ENCODE data around the gene HAPLN2.
A peak's percentile ranks its signal among the peaks of the same experiment; 100 is the strongest.

HAPLN2 gene

GRCh38 chr1:156658496-156658895, 39.3 kb downstream of the HAPLN2 start:
- Histone ChIP-seq H3K9ac (no peak overlapping the region), H3K4me2 (ENCODE audit: low read length) (no peak overlapping the region), H3K27me3 (ENCODE audit: control insufficient read depth, insufficient read depth, low read length) (no peaks in the 10 kb centered on the region), H3K4me1 (no peaks in the 10 kb centered on the region), H3K9me3 (ENCODE audit: control insufficient read depth, low read length) (no peaks in the 10 kb centered on the region), H3K36me3 (ENCODE audit: control insufficient read depth, insufficient read depth, low read length) (no peaks in the 10 kb centered on the region), H3K79me2 (no peaks in the 10 kb centered on the region), H3K27ac (no peak overlapping the region), H2AFZ (no peak overlapping the region), H3K4me3 (ENCODE audit: low read depth, low read length) (no peak overlapping the region)
- TF ChIP-seq, protein P1, sequence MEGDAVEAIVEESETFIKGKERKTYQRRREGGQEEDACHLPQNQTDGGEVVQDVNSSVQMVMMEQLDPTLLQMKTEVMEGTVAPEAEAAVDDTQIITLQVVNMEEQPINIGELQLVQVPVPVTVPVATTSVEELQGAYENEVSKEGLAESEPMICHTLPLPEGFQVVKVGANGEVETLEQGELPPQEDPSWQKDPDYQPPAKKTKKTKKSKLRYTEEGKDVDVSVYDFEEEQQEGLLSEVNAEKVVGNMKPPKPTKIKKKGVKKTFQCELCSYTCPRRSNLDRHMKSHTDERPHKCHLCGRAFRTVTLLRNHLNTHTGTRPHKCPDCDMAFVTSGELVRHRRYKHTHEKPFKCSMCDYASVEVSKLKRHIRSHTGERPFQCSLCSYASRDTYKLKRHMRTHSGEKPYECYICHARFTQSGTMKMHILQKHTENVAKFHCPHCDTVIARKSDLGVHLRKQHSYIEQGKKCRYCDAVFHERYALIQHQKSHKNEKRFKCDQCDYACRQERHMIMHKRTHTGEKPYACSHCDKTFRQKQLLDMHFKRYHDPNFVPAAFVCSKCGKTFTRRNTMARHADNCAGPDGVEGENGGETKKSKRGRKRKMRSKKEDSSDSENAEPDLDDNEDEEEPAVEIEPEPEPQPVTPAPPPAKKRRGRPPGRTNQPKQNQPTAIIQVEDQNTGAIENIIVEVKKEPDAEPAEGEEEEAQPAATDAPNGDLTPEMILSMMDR (IDR thresholded peaks at IDR 0.05): no peak

DNA sequence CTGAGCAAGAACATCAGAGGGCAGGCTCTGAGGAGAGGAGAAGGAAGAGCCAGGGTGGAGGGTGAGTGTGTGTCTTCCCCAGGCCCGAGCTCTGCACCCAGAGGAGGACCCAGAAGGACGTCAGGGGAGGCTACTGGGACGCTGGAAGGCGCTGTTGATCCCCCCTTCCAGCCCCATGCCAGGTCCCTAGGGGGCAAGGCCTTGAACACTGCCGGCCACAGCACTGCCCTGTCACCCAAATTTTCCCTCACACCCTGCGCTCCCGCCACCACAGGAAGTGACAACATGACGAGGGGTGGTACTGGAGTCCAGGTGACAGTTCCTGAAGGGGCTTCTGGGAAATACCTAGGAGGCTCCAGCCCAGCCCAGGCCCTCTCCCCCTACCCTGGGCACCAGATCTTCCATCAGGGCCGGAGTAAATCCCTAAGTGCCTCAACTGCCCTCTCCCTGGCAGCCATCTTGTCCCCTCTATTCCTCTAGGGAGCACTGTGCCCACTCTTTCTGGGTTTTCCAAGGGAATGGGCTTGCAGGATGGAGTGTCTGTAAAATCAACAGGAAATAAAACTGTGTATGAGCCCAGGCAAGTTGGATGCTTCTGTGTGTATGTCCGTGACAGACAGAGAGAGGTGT, 39.8 kb downstream of the HAPLN2 start:
- Histone ChIP-seq H3K27ac (no peak overlapping the region), H2AFZ (no peak overlapping the region)

GRCh38 chr1:156659661-156659987, 40.4 kb downstream of the HAPLN2 start:
- Histone ChIP-seq H3K4me2 (ENCODE audit: low read length) (peak overlapping the region; percentile 3), H3K79me2 (no peaks in the 10 kb centered on the region), H3K4me1 (no peaks in the 10 kb centered on the region), H3K9ac (no peak overlapping the region), H2AFZ (peak overlapping the region; percentile 33), H3K4me3 (ENCODE audit: low read depth, low read length) (no peak overlapping the region), H3K36me3 (ENCODE audit: control insufficient read depth, insufficient read depth, low read length) (no peaks in the 10 kb centered on the region), H3K27ac (no peak overlapping the region), H3K9me3 (ENCODE audit: control insufficient read depth, low read length) (no peaks in the 10 kb centered on the region), H3K27me3 (ENCODE audit: control insufficient read depth, insufficient read depth, low read length) (no peaks in the 10 kb centered on the region)
- TF ChIP-seq, protein P1 (IDR thresholded peaks at IDR 0.05): no peak

More for the DNA sequence above, 39.8 kb downstream of the HAPLN2 start:
- H3K9ac ChIP-seq: no peak overlapping the region
- no peaks in the 10 kb centered on the region for H3K27me3 ChIP-seq (ENCODE audit: control insufficient read depth, insufficient read depth, low read length)
- no peaks in the 10 kb centered on the region for H3K36me3 ChIP-seq (ENCODE audit: control insufficient read depth, insufficient read depth, low read length)
- no peak overlapping the region for H3K4me2 ChIP-seq (ENCODE audit: low read length)
- H3K4me3 ChIP-seq (ENCODE audit: low read depth, low read length): no peak overlapping the region
- TF ChIP-seq, protein P1 (IDR thresholded peaks at IDR 0.05): no peak
- no peaks in the 10 kb centered on the region for H3K79me2 ChIP-seq
- H3K4me1 ChIP-seq: no peaks in the 10 kb centered on the region
- no peaks in the 10 kb centered on the region for H3K9me3 ChIP-seq (ENCODE audit: control insufficient read depth, low read length)

DNA sequence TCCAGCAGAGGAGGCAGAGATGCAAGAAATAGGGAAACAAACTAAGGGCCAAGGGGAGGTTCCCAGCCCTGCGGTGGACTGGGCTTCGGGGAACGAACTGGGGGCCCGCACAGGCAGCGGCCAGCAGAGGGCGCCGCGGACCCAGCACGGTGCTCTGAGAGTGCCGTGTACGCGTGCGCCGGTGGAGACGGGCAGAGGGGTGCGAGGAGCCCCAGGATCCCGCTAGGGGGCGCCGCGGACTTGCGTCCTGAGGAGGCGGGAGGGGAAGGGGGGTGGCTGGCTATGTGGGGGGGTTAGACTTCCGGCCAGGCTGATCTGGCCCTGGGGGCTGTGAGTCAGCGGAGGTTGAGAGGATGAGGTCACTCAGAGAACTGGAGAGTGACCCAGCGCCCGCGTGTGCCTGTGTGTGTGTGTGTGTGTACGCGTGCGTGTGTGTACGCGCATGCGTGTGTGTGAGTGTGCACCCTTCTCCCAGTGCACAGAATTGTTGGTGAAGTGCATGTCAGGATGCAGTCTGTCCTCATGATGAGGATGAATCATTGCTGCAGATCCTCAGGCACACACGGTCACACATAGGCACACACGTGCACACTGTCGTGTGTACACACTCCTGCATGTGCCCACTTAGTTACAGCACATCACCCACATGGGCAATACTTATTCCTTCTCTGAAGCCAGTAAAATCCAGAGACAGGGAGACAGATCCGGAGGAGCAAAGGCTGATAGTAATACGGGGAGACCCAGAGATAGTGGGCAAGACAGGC, 41.0 kb downstream of the HAPLN2 start:
- Histone ChIP-seq H3K9ac (no peak overlapping the region), H3K4me3 (ENCODE audit: low read depth, low read length) (no peak overlapping the region), H3K9me3 (ENCODE audit: control insufficient read depth, low read length) (no peaks in the 10 kb centered on the region), H3K27ac (no peak overlapping the region), H3K79me2 (no peaks in the 10 kb centered on the region), H2AFZ (peak overlapping the region; percentile 33), H3K36me3 (ENCODE audit: control insufficient read depth, insufficient read depth, low read length) (no peaks in the 10 kb centered on the region), H3K27me3 (ENCODE audit: control insufficient read depth, insufficient read depth, low read length) (no peaks in the 10 kb centered on the region), H3K4me1 (no peaks in the 10 kb centered on the region), H3K4me2 (ENCODE audit: low read length) (peak overlapping the region; percentile 3)
- TF ChIP-seq, protein P1 (IDR thresholded peaks at IDR 0.05): peak; percentile 94

DNA sequence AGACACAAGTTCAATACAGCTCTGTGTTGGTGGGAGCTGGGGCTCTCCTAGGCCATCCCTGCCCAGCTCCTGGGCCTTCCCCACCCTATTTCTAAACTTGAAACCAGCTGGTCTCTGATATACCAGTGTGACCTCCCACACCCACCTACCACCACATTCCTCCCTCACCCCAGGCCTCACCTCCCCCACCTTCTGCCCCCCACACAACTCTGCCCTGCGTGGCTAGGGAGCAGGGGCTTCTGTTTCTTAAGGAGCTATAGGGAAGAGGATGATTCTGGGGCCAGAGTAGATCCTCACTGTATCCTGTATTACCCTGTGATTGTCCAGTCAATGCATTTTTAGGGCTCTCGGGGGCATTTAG, 41.5 kb downstream of the HAPLN2 start:
- Histone ChIP-seq H3K4me2 (ENCODE audit: low read length) (no peak overlapping the region), H3K9me3 (ENCODE audit: control insufficient read depth, low read length) (no peaks in the 10 kb centered on the region), H3K27me3 (ENCODE audit: control insufficient read depth, insufficient read depth, low read length) (no peaks in the 10 kb centered on the region), H3K4me1 (no peaks in the 10 kb centered on the region), H3K27ac (peak overlapping the region; percentile 32), H3K79me2 (no peaks in the 10 kb centered on the region), H3K9ac (no peak overlapping the region), H2AFZ (no peak overlapping the region), H3K4me3 (ENCODE audit: low read depth, low read length) (no peak overlapping the region), H3K36me3 (ENCODE audit: control insufficient read depth, insufficient read depth, low read length) (no peaks in the 10 kb centered on the region)
- TF ChIP-seq, protein P1 (IDR thresholded peaks at IDR 0.05): no peak

Data from parathyroid adenoma (tissue), 2 donors.